GM06990 (cell line): Measurements from ENCODE around the gene TOP3B.

ENCODE experiments used
- DNase-seq: peaks from one replicate; pipeline ENCODE4 v3.0.0-alpha.2; 2011; ENCODE audit not compliant: insufficient read length; ENCODE audit errors: extremely low read depth
- H3K27me3 ChIP-seq: replicated peaks from 2 replicates; pipeline ENCODE4 v1.6.0; 2011; ENCODE audit warnings: low read length; ENCODE audit not compliant: control insufficient read depth, insufficient read depth
- H3K36me3 ChIP-seq: 2 replicates; pipeline ENCODE4 v1.5.1; 2011; ENCODE audit warnings: low read length; ENCODE audit not compliant: control insufficient read depth, insufficient read depth
- H3K4me3 ChIP-seq: replicated peaks from 2 replicates; pipeline ENCODE4 v1.5.1; 2011; ENCODE audit warnings: low read depth, mild to moderate bottlenecking, control low read depth, low read length
- TF ChIP-seq, protein P1 (sequence below): IDR thresholded peaks from 2 replicates; pipeline ENCODE4 v1.5.1; 2011; ENCODE audit warnings: low read length, control low read depth, mild to moderate bottlenecking, inconsistent platforms; ENCODE audit not compliant: insufficient read depth, poor library complexity, severe bottlenecking

Gene TOP3B

GRCh38 chr22:21974058-21974649, 8.4 kb downstream of the TOP3B start:
- H3K36me3 ChIP-seq = peaks cover 40% of the 10 kb centered on the region
- H3K27me3 ChIP-seq = no peaks in the 10 kb centered on the region
- DNase-seq = no peak
- TF ChIP-seq, protein P1, sequence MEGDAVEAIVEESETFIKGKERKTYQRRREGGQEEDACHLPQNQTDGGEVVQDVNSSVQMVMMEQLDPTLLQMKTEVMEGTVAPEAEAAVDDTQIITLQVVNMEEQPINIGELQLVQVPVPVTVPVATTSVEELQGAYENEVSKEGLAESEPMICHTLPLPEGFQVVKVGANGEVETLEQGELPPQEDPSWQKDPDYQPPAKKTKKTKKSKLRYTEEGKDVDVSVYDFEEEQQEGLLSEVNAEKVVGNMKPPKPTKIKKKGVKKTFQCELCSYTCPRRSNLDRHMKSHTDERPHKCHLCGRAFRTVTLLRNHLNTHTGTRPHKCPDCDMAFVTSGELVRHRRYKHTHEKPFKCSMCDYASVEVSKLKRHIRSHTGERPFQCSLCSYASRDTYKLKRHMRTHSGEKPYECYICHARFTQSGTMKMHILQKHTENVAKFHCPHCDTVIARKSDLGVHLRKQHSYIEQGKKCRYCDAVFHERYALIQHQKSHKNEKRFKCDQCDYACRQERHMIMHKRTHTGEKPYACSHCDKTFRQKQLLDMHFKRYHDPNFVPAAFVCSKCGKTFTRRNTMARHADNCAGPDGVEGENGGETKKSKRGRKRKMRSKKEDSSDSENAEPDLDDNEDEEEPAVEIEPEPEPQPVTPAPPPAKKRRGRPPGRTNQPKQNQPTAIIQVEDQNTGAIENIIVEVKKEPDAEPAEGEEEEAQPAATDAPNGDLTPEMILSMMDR = no peak
- H3K4me3 ChIP-seq = no peak overlapping the region

DNA sequence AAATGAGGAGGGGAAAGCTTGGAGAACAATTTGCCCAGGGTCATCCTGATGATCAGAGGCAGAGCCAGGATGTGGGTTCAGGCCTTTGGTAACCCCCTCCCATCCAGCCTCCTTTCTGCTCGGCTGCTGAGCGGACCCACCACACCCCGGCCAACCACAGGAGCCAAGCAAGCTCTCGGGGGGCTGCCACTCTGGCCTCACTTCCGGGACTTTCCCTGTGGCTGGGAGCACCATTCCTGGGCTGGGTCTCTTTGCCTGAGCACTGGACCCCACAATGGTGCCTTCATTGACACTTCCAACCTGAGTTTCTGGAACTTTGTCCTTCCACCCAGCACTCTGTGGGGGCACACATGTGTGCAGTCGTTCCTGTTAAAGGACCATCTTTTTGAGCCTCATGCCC, 9.8 kb downstream of the TOP3B start:
- Histone ChIP-seq H3K4me3 (no peak overlapping the region), H3K36me3 (peaks cover 43% of the 10 kb centered on the region), H3K27me3 (no peaks in the 10 kb centered on the region)
- TF ChIP-seq, protein P1 = no peak
- DNase-seq = no peak

- TF ChIP-seq, protein P1 = peak; percentile 97
- peak; percentile 47 for DNase-seq
- Histone ChIP-seq H3K36me3 (peaks cover 46% of the 10 kb centered on the region), H3K27me3 (no peaks in the 10 kb centered on the region), H3K4me3 (no peak overlapping the region)
Observed at GRCh38 chr22:21972293-21972779, 10.3 kb downstream of the TOP3B start.

GRCh38 chr22:21971858-21972275, 10.7 kb downstream of the TOP3B start:
- no peak overlapping the region for H3K4me3 ChIP-seq
- peaks cover 47% of the 10 kb centered on the region for H3K36me3 ChIP-seq
- H3K27me3 ChIP-seq = no peaks in the 10 kb centered on the region
- no peak for DNase-seq
- TF ChIP-seq, protein P1 = no peak

DNA sequence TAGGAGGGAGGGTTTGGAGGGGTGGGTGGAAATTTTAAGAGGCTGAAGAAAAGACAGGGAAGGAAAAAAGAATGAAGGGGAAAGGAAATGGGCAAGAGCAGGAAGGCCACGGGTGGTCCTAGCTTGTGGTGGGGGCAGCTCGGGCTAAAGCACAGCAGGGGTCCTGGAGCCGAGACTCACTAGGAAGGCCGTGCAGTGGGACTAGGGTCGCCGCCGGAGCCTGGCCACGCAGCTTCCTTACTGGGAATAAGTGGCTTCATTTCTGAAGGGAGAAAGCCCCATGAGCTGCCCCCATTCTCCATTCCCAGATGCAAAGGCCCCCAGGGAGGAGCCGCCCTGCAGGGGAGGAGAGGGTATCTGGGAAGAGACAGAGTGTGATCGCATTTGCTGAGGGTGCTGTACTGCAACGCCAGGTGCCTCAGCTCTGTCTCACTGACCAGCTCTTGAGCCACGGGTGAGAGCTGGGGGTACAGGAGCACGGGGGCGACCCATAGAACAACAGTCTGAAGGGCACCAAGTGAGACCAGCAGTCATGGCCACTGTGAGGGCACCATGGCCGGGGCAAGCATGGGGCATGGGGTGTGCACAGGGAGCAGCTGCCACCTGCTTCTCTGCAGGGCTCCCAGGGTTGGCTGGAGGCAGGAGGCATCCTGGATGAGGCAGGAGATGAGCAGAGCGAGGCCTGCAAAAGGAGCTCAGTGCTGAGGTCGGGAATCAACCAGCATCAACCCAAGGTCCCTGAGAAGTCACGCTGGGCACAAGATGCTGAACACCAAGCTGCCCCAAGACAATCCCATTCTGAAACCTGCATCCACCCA, 11.6 kb downstream of the TOP3B start:
- Histone ChIP-seq H3K27me3 (no peaks in the 10 kb centered on the region), H3K4me3 (no peak overlapping the region), H3K36me3 (peaks cover 48% of the 10 kb centered on the region)
- TF ChIP-seq, protein P1 = no peak
- DNase-seq = no peak
